Liver (tissue), 9 donors: ENCODE data around the gene ADARB1. TPM values are rescaled to one million over a fixed set of nuclear protein-coding genes. Genes with fewer than 3 reads are reported as not detected.

Source experiments
- DNase-seq: peaks from one replicate; pipeline ENCODE4 v3.0.0-alpha.2; 2017; ENCODE audit warnings: low spot score
- H3K27ac ChIP-seq, 2 donors: one replicate each; pipeline ENCODE4 v1.7.0; 2013; ENCODE audit warnings: inconsistent platforms in 2 of 2, low read length in 2 of 2, control low read depth in 1 of 2, low read depth in 1 of 2, mild to moderate bottlenecking in 1 of 2
- H3K27me3 ChIP-seq, 4 donors: one replicate each; pipeline versions ENCODE4 v1.6.1 to v1.7.0; 2013; ENCODE audit warnings: low read length in 3 of 4, inconsistent platforms in 1 of 4, mild to moderate bottlenecking in 1 of 4, moderate library complexity in 1 of 4; ENCODE audit not compliant: control insufficient read depth in 4 of 4, insufficient read depth in 4 of 4
- H3K36me3 ChIP-seq, 4 donors: one replicate each; pipeline versions ENCODE4 v1.6.1 to v1.7.0; 2013; ENCODE audit warnings: low read length in 3 of 4, mild to moderate bottlenecking in 3 of 4, low read depth in 1 of 4, moderate library complexity in 1 of 4; ENCODE audit not compliant: control insufficient read depth in 4 of 4, insufficient read depth in 3 of 4
- H3K4me1 ChIP-seq, 4 donors: one replicate each; pipeline versions ENCODE4 v1.6.1 to v1.7.0; 2013; ENCODE audit warnings: low read length in 3 of 4, mild to moderate bottlenecking in 3 of 4, moderate library complexity in 1 of 4; ENCODE audit not compliant: control insufficient read depth in 4 of 4, insufficient read depth in 4 of 4
- H3K4me3 ChIP-seq, 3 donors: one replicate each; pipeline versions ENCODE4 v1.6.1 to v1.7.0; 2013; ENCODE audit warnings: low read length in 3 of 3, control low read depth in 1 of 3, low read depth in 1 of 3, mild to moderate bottlenecking in 1 of 3
- H3K9ac ChIP-seq, 2 donors: one replicate each; pipeline ENCODE4 v1.7.0; 2013; ENCODE audit warnings: low read length in 2 of 2, mild to moderate bottlenecking in 2 of 2, moderate library complexity in 2 of 2, control low read depth in 1 of 2, low read depth in 1 of 2
- H3K9me3 ChIP-seq, 4 donors: one replicate each; pipeline versions ENCODE4 v1.6.1 to v1.7.0; 2013; ENCODE audit warnings: low read length in 3 of 4; ENCODE audit not compliant: control insufficient read depth in 4 of 4
- ATF3 ChIP-seq: IDR thresholded peaks from 2 replicates; pipeline ENCODE4 v1.6.1; 2016; ENCODE audit warnings: antibody characterized with exemption
- CTCF ChIP-seq: fragments of 150-350 bp; IDR thresholded peaks from 2 replicates; pipeline ENCODE4 v1.5.1; 2017; ENCODE audit warnings: improper control_type of control experiment, low read depth, low read length; ENCODE audit not compliant: missing input control
- EGR1 ChIP-seq, 2 donors: IDR thresholded peaks; 2 replicates each; pipeline ENCODE4 v1.6.1; 2016 to 2018; ENCODE audit warnings: antibody characterized with exemption in 2 of 2, low read depth in 2 of 2
- FOXA1 ChIP-seq: IDR thresholded peaks from 2 replicates; pipeline ENCODE4 v1.6.1; 2016; ENCODE audit warnings: antibody characterized with exemption
- FOXA2 ChIP-seq: IDR thresholded peaks from 2 replicates; pipeline ENCODE4 v1.6.1; 2016; ENCODE audit warnings: antibody characterized with exemption
- GABPA ChIP-seq, 2 donors: IDR thresholded peaks in 1 of 2; conservative IDR thresholded peaks in 1 of 2; 2 replicates each; pipeline ENCODE4 v1.6.1; 2016; ENCODE audit warnings: antibody characterized with exemption in 2 of 2, mild to moderate bottlenecking in 1 of 2, moderate library complexity in 1 of 2
- HNF4A ChIP-seq, 2 donors: conservative IDR thresholded peaks; 2 replicates each; pipeline ENCODE4 v1.6.1; 2016; ENCODE audit warnings: antibody characterized with exemption in 2 of 2, mild to moderate bottlenecking in 2 of 2
- HNF4G ChIP-seq: IDR thresholded peaks from 2 replicates; pipeline ENCODE4 v1.6.1; 2016; ENCODE audit warnings: antibody characterized with exemption
- JUND ChIP-seq, 2 donors: IDR thresholded peaks; 2 replicates each; pipeline ENCODE4 v1.6.1; 2016; ENCODE audit warnings: antibody characterized with exemption in 2 of 2
- MAX ChIP-seq: IDR thresholded peaks from 2 replicates; pipeline ENCODE4 v1.6.1; 2016; ENCODE audit warnings: antibody characterized with exemption
- NR2F2 ChIP-seq: IDR thresholded peaks from 2 replicates; pipeline ENCODE4 v1.6.1; 2016; ENCODE audit warnings: antibody characterized with exemption
- RAD21 ChIP-seq, 2 donors: IDR thresholded peaks; 2 replicates each; pipeline ENCODE4 v1.6.1; 2016; ENCODE audit warnings: antibody characterized with exemption in 2 of 2, mild to moderate bottlenecking in 2 of 2
- REST ChIP-seq: IDR thresholded peaks from 2 replicates; pipeline ENCODE4 v1.6.1; 2016; ENCODE audit warnings: antibody characterized with exemption, mild to moderate bottlenecking
- RXRA ChIP-seq, 2 donors: IDR thresholded peaks; 2 replicates each; pipeline ENCODE4 v1.6.1; 2017 to 2018; ENCODE audit warnings: antibody characterized with exemption in 2 of 2, mild to moderate bottlenecking in 1 of 2
- SP1 ChIP-seq: IDR thresholded peaks from 2 replicates; pipeline ENCODE4 v1.6.1; 2018; ENCODE audit warnings: antibody characterized with exemption, mild to moderate bottlenecking
- TAF1 ChIP-seq: conservative IDR thresholded peaks from 2 replicates; pipeline ENCODE4 v1.6.1; 2016; ENCODE audit warnings: antibody characterized with exemption, mild to moderate bottlenecking
- YY1 ChIP-seq: IDR thresholded peaks from 2 replicates; pipeline ENCODE4 v1.6.1; 2016; ENCODE audit warnings: antibody characterized with exemption, mild to moderate bottlenecking
- ZBTB33 ChIP-seq: IDR thresholded peaks from 2 replicates; pipeline ENCODE4 v1.6.1; 2016; ENCODE audit warnings: antibody characterized with exemption
- WGBS: extraction: QIAGEN DNeasy Blood & Tissue Kit; methylation state at CpG from one replicate; pipeline ENCODE4 v1.1.7; 2013; 5-methylcytosine and 5-hydroxymethylcytosine counted together
- polyA plus RNA-seq, 2 donors: library from polyadenylated mRNA; stranded (reverse) in 1 of 2; unstranded in 1 of 2; fragments of 200-250 nt in 1 of 2; fragments of >200 nt in 1 of 2; fragmentation: Nextera tagmentation in 1 of 2; extraction: Ambion mirVana in 1 of 2; gene quantifications; one replicate each; pipeline versions ENCODE4 v1.2.1 to v1.2.3, GENCODE V29; 2013 to 2015
- total RNA-seq, 2 donors: library from RNA; depleted of rRNA; stranded (reverse); fragments of >200 nt; gene quantifications; one replicate each; pipeline ENCODE4 v1.2.3, GENCODE V29; 2014
- donor health status: healthy.
- donor health status: healthy.
- donor health status: healthy.
- donor health status: healthy.
- donor health status: healthy.

The ADARB1 gene
- total and polyA plus RNA-seq, 4 donors = 1.6 to 7.8 (median 2.9) TPM

GRCh38 chr21:45199201-45199600 is 124.8 kb downstream of the ADARB1 start:
- no peak for TF ChIP-seq ZBTB33
- TF ChIP-seq ATF3 = no peak
- TF ChIP-seq RXRA (IDR thresholded peaks at IDR 0.05) = no peak
- TF ChIP-seq HNF4G = no peak
- no peak for TF ChIP-seq REST
- TF ChIP-seq NR2F2 = no peak
- no peak for TF ChIP-seq HNF4A (conservative IDR thresholded peaks at IDR 0.05)
- TF ChIP-seq MAX = no peak
- no peak for TF ChIP-seq FOXA1
- no peak for TF ChIP-seq YY1
- TF ChIP-seq FOXA2 = no peak
- TF ChIP-seq CTCF = no peak
- no peak for TF ChIP-seq GABPA (IDR thresholded peaks at IDR 0.05 in 1 of 2, conservative IDR thresholded peaks at IDR 0.05 in 1 of 2)
- no peak for TF ChIP-seq JUND (IDR thresholded peaks at IDR 0.05)
- TF ChIP-seq SP1 = no peak
- no peak for TF ChIP-seq EGR1 (IDR thresholded peaks at IDR 0.05; ENCODE audit: low read depth in 2 of 2)
- Histone ChIP-seq H3K27me3 (no peaks in the 10 kb centered on the region), H3K27ac (no peak overlapping the region), H3K36me3 (peaks cover 0 to under 1% (median 0%) of the 10 kb centered on the region in 4 donors), H3K9ac (no peak overlapping the region), H3K4me1 (no peaks in the 10 kb centered on the region), H3K9me3 (no peaks in the 10 kb centered on the region), H3K4me3 (no peak overlapping the region)
- WGBS = 95% methylated on average over 7 of the region's 7 CpGs
- no peak for DNase-seq

GRCh38 chr21:45200031-45200430 is 125.7 kb downstream of the ADARB1 start:
- Histone ChIP-seq H3K27me3 (no peaks in the 10 kb centered on the region), H3K4me1 (no peaks in the 10 kb centered on the region), H3K27ac (no peak overlapping the region), H3K36me3 (peaks cover 0 to 6% (median 0%) of the 10 kb centered on the region in 4 donors), H3K9me3 (no peaks in the 10 kb centered on the region), H3K9ac (no peak overlapping the region), H3K4me3 (no peak overlapping the region)
- DNase-seq = no peak
- WGBS = 95% methylated on average over 8 of the region's 8 CpGs
- TF ChIP-seq RAD21 (IDR thresholded peaks at IDR 0.05) (no peak), FOXA1 (no peak), TAF1 (no peak), EGR1 (IDR thresholded peaks at IDR 0.05; ENCODE audit: low read depth in 2 of 2) (no peak), HNF4A (conservative IDR thresholded peaks at IDR 0.05) (no peak), RXRA (IDR thresholded peaks at IDR 0.05) (no peak), MAX (no peak), SP1 (no peak), ATF3 (no peak), ZBTB33 (no peak), NR2F2 (no peak), YY1 (no peak)
